MM.1S (cell line): Measurements from ENCODE around the gene PTPRJ.
A peak's percentile ranks its signal among the peaks of the same experiment; 100 is the strongest.

Source experiments
- DNase-seq: peaks from one replicate; pipeline ENCODE4 v3.0.0-alpha.2; 2015
- H2AFZ ChIP-seq: fragments of 300-600 bp; sonication (generic); 2 replicates; pipeline ENCODE4 v1.6.0; 2016; ENCODE audit warnings: antibody characterized with exemption, low read length
- H3F3A ChIP-seq: fragments of 300-600 bp; sonication (generic); 2 replicates; pipeline ENCODE4 v1.6.1; 2016; ENCODE audit warnings: mild to moderate bottlenecking, antibody characterized with exemption, low read length, moderate library complexity, mixed read lengths; ENCODE audit not compliant: insufficient read depth
- H3K27ac ChIP-seq: fragments of 300-600 bp; sonication (generic); 2 replicates; pipeline ENCODE4 v1.5.1; 2016; ENCODE audit warnings: mild to moderate bottlenecking, low read length
- H3K27me3 ChIP-seq: fragments of 300-600 bp; sonication (generic); replicated peaks from 2 replicates; pipeline ENCODE4 v1.6.0; 2016; ENCODE audit warnings: low read length; ENCODE audit not compliant: insufficient read depth
- H3K36me3 ChIP-seq: fragments of 300-600 bp; sonication (generic); replicated peaks from 2 replicates; pipeline ENCODE4 v1.6.1; 2016; ENCODE audit warnings: mild to moderate bottlenecking, low read length, mixed read lengths; ENCODE audit not compliant: insufficient read depth
- H3K4me1 ChIP-seq: fragments of 300-600 bp; sonication (generic); 2 replicates; pipeline ENCODE4 v1.6.1; 2016; ENCODE audit warnings: low read length, mixed read lengths
- H3K4me2 ChIP-seq: fragments of 300-600 bp; sonication (generic); 2 replicates; pipeline ENCODE4 v1.6.0; 2016; ENCODE audit warnings: low read depth, low read length
- H3K4me3 ChIP-seq: fragments of 300-600 bp; sonication (generic); 2 replicates; pipeline ENCODE4 v1.5.1; 2016; ENCODE audit warnings: low read length, mixed read lengths
- H3K79me2 ChIP-seq: fragments of 300-600 bp; sonication (generic); 2 replicates; pipeline ENCODE4 v1.6.1; 2016; ENCODE audit warnings: mixed run types, low read length, mixed read lengths
- H3K9ac ChIP-seq: fragments of 300-600 bp; sonication (generic); 2 replicates; pipeline ENCODE4 v1.6.1; 2016; ENCODE audit warnings: low read length, mixed read lengths
- H3K9me2 ChIP-seq: fragments of 300-600 bp; sonication (generic); replicated peaks from 2 replicates; pipeline ENCODE4 v1.6.1; 2016; ENCODE audit warnings: mild to moderate bottlenecking, low read length, mixed read lengths; ENCODE audit not compliant: insufficient read depth
- H3K9me3 ChIP-seq: fragments of 300-600 bp; sonication (generic); replicated peaks from 2 replicates; pipeline ENCODE4 v1.6.1; 2016; ENCODE audit warnings: mild to moderate bottlenecking, low read length, mixed read lengths; ENCODE audit not compliant: insufficient read depth
- H4K20me1 ChIP-seq: fragments of 300-600 bp; sonication (generic); 2 replicates; pipeline ENCODE4 v1.6.1; 2016; ENCODE audit warnings: mild to moderate bottlenecking, low read length, moderate library complexity, mixed read lengths; ENCODE audit not compliant: insufficient read depth
- EZH2 ChIP-seq: fragments of 300-600 bp; sonication (generic); optimal IDR thresholded peaks from 2 replicates; pipeline ENCODE3; 2017; ENCODE audit warnings: low read depth, mild to moderate bottlenecking, antibody characterized with exemption, low read length, mixed read lengths
- EZH2phosphoT487 ChIP-seq: fragments of 300-600 bp; sonication (generic); IDR thresholded peaks from 2 replicates; pipeline ENCODE4 v1.6.1; 2018; ENCODE audit warnings: antibody characterized with exemption, low read length
- TF ChIP-seq, protein P1 (sequence below): fragments of 300-600 bp; sonication (generic); IDR thresholded peaks from 2 replicates; pipeline ENCODE4 v1.5.1; 2016; ENCODE audit warnings: antibody characterized with exemption, low read length, mixed read lengths

The PTPRJ gene

DNA sequence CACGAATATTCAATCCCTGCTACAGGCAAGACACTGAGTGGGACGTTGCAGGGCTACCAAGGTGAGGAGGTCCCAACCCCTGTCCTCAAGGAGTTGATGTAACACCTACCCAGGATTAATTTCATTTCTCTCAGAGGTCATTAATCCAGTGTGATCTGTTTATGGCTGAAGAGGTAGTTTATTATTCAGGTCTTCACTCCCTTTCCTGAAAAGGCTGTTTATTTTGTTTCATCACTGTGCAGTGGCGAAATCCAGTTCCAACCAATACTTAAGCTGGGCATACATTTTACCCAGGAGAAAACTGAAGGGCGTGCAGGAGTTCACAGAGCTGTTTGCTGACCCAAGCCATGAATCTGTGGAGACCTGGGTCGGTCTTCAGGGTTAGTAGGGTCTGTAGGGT lies 2.7 kb upstream of the PTPRJ start:
- no peaks in the 10 kb centered on the region for H3K36me3 ChIP-seq
- no peak for DNase-seq
- no peak overlapping the region for H2AFZ ChIP-seq
- TF ChIP-seq EZH2 (no peak), EZH2phosphoT487 (no peak)
- TF ChIP-seq, protein P1, sequence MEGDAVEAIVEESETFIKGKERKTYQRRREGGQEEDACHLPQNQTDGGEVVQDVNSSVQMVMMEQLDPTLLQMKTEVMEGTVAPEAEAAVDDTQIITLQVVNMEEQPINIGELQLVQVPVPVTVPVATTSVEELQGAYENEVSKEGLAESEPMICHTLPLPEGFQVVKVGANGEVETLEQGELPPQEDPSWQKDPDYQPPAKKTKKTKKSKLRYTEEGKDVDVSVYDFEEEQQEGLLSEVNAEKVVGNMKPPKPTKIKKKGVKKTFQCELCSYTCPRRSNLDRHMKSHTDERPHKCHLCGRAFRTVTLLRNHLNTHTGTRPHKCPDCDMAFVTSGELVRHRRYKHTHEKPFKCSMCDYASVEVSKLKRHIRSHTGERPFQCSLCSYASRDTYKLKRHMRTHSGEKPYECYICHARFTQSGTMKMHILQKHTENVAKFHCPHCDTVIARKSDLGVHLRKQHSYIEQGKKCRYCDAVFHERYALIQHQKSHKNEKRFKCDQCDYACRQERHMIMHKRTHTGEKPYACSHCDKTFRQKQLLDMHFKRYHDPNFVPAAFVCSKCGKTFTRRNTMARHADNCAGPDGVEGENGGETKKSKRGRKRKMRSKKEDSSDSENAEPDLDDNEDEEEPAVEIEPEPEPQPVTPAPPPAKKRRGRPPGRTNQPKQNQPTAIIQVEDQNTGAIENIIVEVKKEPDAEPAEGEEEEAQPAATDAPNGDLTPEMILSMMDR, result no peak
- H3K4me3 ChIP-seq, result no peak overlapping the region
- H3K4me2 ChIP-seq, result no peak overlapping the region
- H3K27me3 ChIP-seq, result peaks cover 7% of the 10 kb centered on the region; the same call in 1 of the 2 replicates
- H3F3A ChIP-seq, result no peaks in the 10 kb centered on the region
- no peak overlapping the region for H3K9ac ChIP-seq
- no peaks in the 10 kb centered on the region for H4K20me1 ChIP-seq
- peaks cover 3% of the 10 kb centered on the region; the same call in 1 of the 2 replicates for H3K4me1 ChIP-seq
- no peaks in the 10 kb centered on the region for H3K9me2 ChIP-seq
- H3K79me2 ChIP-seq, result no peaks in the 10 kb centered on the region
- H3K9me3 ChIP-seq, result no peaks in the 10 kb centered on the region
- H3K27ac ChIP-seq, result no peak overlapping the region

DNA sequence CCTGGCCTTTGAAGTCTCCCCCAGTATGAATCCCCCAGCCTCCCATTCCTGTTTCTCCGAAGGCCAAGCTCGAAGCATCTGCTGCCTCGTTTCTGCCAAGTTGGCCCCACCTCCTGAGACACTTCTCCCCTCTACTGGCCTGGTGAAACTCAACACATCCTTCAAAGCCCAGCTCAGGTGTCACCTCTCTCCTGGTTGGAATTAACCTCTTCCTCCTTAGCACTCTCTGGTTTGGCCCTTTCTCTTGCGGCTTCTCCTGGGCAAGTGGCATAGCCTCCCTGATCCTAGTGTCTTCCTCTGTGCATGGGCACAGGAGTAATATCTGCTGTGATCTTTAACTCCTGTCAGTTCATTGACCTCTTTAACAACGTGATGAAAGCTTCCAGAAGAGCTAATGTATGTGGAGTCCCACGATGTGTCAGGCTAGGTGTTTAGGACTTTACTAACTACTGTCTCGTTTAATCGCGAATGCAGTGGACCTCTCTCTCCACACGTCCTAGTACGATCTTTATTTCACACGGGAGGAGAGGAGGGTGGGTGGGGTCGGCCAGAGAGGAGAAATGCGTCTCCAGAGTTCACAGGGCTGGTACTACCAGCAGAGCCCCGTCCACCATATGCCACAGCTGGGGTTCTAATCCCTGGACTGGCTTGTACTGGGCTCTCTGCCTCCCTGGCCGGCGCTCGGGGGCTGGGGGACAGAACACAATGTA lies 826 bp upstream of the PTPRJ start:
- Histone ChIP-seq H3K9me3 (no peaks in the 10 kb centered on the region), H3K4me2 (no peak overlapping the region), H4K20me1 (no peaks in the 10 kb centered on the region), H3K4me3 (no peak overlapping the region), H3K9me2 (no peaks in the 10 kb centered on the region), H3F3A (no peaks in the 10 kb centered on the region), H3K4me1 (peaks cover 3% of the 10 kb centered on the region; the same call in 1 of the 2 replicates), H2AFZ (no peak overlapping the region), H3K9ac (no peak overlapping the region), H3K27ac (no peak overlapping the region), H3K27me3 (peaks cover 7% of the 10 kb centered on the region; the same call in 1 of the 2 replicates), H3K79me2 (no peaks in the 10 kb centered on the region), H3K36me3 (no peaks in the 10 kb centered on the region)
- DNase-seq, result no peak
- TF ChIP-seq, protein P1, result no peak
- TF ChIP-seq EZH2, result no peak
- no peak for TF ChIP-seq EZH2phosphoT487

DNA sequence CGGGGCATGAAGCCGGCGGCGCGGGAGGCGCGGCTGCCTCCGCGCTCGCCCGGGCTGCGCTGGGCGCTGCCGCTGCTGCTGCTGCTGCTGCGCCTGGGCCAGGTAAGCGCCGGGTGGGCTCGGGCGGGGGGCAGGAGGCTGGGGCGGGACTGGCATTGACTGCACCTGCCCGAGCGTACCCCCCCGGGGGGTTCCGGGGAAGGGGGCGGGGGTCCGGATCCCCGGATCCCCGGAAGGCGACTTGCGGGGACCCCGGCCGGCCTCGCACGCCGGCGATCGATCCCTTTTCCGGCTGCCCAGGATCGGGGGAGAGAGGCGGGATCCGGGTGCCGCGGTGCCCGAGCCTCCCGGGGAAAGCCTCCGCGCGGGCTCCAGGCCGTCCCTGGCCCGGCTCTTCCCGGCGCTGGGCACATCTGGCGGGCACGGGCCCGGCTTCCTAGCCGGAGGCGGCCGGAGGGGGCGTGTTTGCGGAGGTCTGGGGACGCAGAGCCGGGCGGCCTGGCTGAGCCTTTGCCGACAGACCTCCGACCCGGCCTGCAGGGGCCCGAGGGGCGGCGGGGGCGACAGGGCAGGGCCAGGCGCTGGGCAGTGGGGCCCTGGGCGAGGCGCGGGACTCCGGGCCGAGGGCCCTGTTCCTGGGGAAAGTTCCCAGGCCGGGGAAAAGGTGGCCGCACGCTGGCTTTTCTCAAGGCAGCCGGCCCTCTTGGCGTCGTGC lies 705 bp downstream of the PTPRJ start:
- Histone ChIP-seq H2AFZ (peak overlapping the region; percentile 80), H3K36me3 (no peaks in the 10 kb centered on the region), H3K27ac (no peak overlapping the region), H3K9me2 (no peaks in the 10 kb centered on the region), H3K4me2 (peak overlapping the region; percentile 95), H4K20me1 (no peaks in the 10 kb centered on the region), H3K27me3 (peaks cover 7% of the 10 kb centered on the region; the same call in 1 of the 2 replicates), H3K79me2 (no peaks in the 10 kb centered on the region), H3F3A (no peaks in the 10 kb centered on the region), H3K4me1 (peaks cover 3% of the 10 kb centered on the region; the same call in 1 of the 2 replicates), H3K4me3 (peak overlapping the region; percentile 66), H3K9ac (peak overlapping the region; percentile 37; the same call in 1 of the 2 replicates), H3K9me3 (no peaks in the 10 kb centered on the region)
- peak; percentile 21 for DNase-seq
- TF ChIP-seq EZH2phosphoT487 (no peak), EZH2 (no peak)
- TF ChIP-seq, protein P1, result no peak
